Kidney (tissue), 14 donors: ENCODE data around the gene EMC1. TPM values are rescaled to one million over a fixed set of nuclear protein-coding genes. Genes with fewer than 3 reads are reported as not detected.
"Not testable (repeated sequence)": the region's sequence is repeated elsewhere in the genome, so short reads cannot be mapped to it uniquely, and the experiment has no call there.

Source experiments
- DNase-seq, 5 donors: peaks; one replicate each; pipeline ENCODE4 v3.0.0-alpha.2; 2013 to 2020
- FAIRE-seq: peaks from 2 replicates; lab custom pipeline; 2012; peaks lifted over from hg19 to GRCh38; lab: Jason Lieb, UNC
- H3K27ac ChIP-seq, 2 donors: one replicate each; pipeline ENCODE4 v1.7.0; 2013; ENCODE audit warnings: low read depth in 2 of 2, low read length in 2 of 2, inconsistent platforms in 1 of 2
- H3K27me3 ChIP-seq: one replicate; pipeline ENCODE4 v1.7.1; 2013; ENCODE audit warnings: low read length, inconsistent platforms; ENCODE audit not compliant: control insufficient read depth, insufficient read depth
- H3K36me3 ChIP-seq, 3 donors: one replicate each; pipeline versions ENCODE4 v1.7.0 to v1.7.1; 2013; ENCODE audit warnings: low read length in 3 of 3, control low read depth in 1 of 3, inconsistent platforms in 1 of 3; ENCODE audit not compliant: insufficient read depth in 3 of 3, control insufficient read depth in 2 of 3
- H3K4me1 ChIP-seq, 3 donors: one replicate each; pipeline versions ENCODE4 v1.7.0 to v1.7.1; 2013; ENCODE audit warnings: low read length in 3 of 3, inconsistent platforms in 1 of 3, low read depth in 1 of 3; ENCODE audit not compliant: control insufficient read depth in 2 of 3, insufficient read depth in 2 of 3
- H3K4me3 ChIP-seq, 3 donors: one replicate each; pipeline versions ENCODE4 v1.7.0 to v1.8.1; 2013; ENCODE audit warnings: low read length in 3 of 3, control low read depth in 1 of 3, inconsistent platforms in 1 of 3
- H3K9ac ChIP-seq, 3 donors: one replicate each; pipeline versions ENCODE4 v1.7.0 to v1.7.1; 2013; ENCODE audit warnings: low read length in 3 of 3, control low read depth in 1 of 3, inconsistent platforms in 1 of 3
- H3K9me3 ChIP-seq, 3 donors: one replicate each; pipeline versions ENCODE4 v1.7.0 to v1.7.1; 2013; ENCODE audit warnings: low read length in 3 of 3, control low read depth in 1 of 3, inconsistent platforms in 1 of 3; ENCODE audit not compliant: control insufficient read depth in 2 of 3, insufficient read depth in 1 of 3
- intact Hi-C: fragments of 100-400 bp; cut with DNase I; formaldehyde crosslinking; loops from one replicate; pipeline ENCODE4 v1.11.1; 2022
- polyA plus RNA-seq: library from polyadenylated mRNA; stranded (reverse); fragments of 350-450 nt; fragmentation: Illumina TruSeq; extraction: RNeasy Lipid Tissue Mini Kit (QIAGEN cat#74804); gene quantifications from one replicate; pipeline ENCODE4 v1.2.3, GENCODE V29; 2014; ENCODE audit warnings: low read depth, low replicate concordance; ENCODE audit not compliant: insufficient read depth
- total RNA-seq: library from RNA; stranded (reverse); fragmentation: NEBNext Ultra II Directional; extraction: Animal tissue kit (Norgen Biotek cat#: 25700); gene quantifications from one replicate; pipeline ENCODE4 v1.2.1, GENCODE V29; 2021
- TF ChIP-seq, protein P1 (sequence below): IDR thresholded peaks from 3 replicates; pipeline ENCODE4 v1.5.1; 2012; ENCODE audit warnings: mild to moderate bottlenecking, moderate library complexity, borderline replicate concordance; ENCODE audit not compliant: insufficient read depth; ENCODE audit errors: extremely low read depth
- donor health status: control.
- donor health status: control.
- donor health status: control.
- donor health status: control.
- donor health status: control.
- donor health status: DM: yes; HTN: yes; CAD: no.
- donor health status: Normal renal cell carcinoma (clear cell type).

EMC1 gene
- total and polyA plus RNA-seq, 2 donors from 2014 or later = 14.7 to 42.0 TPM

DNA sequence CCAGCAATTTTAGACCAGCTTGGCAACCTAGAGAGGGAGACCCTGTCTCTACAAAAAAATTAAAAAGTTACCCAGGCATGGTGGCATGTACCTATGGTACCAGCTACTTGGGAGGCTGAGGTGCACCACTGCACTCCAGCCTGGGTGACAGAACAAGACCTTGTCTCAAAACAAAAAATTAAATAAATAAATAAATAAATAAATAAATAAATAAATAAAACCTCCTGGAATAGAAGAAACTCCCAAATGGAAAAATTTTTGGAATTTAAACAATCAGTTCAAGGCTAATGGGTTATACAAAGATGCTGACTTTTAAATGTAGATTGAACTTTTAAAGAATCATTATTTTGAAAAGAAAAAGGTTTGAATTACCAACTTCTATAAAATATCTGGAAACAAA lies 63.5 kb downstream of the EMC1 start:
- no peak for DNase-seq
- no peaks in the 10 kb centered on the region for H3K27me3 ChIP-seq
- no peak overlapping the region for H3K27ac ChIP-seq
- TF ChIP-seq, protein P1, sequence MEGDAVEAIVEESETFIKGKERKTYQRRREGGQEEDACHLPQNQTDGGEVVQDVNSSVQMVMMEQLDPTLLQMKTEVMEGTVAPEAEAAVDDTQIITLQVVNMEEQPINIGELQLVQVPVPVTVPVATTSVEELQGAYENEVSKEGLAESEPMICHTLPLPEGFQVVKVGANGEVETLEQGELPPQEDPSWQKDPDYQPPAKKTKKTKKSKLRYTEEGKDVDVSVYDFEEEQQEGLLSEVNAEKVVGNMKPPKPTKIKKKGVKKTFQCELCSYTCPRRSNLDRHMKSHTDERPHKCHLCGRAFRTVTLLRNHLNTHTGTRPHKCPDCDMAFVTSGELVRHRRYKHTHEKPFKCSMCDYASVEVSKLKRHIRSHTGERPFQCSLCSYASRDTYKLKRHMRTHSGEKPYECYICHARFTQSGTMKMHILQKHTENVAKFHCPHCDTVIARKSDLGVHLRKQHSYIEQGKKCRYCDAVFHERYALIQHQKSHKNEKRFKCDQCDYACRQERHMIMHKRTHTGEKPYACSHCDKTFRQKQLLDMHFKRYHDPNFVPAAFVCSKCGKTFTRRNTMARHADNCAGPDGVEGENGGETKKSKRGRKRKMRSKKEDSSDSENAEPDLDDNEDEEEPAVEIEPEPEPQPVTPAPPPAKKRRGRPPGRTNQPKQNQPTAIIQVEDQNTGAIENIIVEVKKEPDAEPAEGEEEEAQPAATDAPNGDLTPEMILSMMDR = no peak
- no peaks in the 10 kb centered on the region for H3K9me3 ChIP-seq
- H3K4me1 ChIP-seq = no peaks in the 10 kb centered on the region
- no peak for FAIRE-seq
- intact Hi-C loops = no loop called here
- peaks cover 16 to 75% (median 50%) of the 10 kb centered on the region in 3 donors for H3K36me3 ChIP-seq
- no peak overlapping the region for H3K4me3 ChIP-seq
- H3K9ac ChIP-seq = no peak overlapping the region

DNA sequence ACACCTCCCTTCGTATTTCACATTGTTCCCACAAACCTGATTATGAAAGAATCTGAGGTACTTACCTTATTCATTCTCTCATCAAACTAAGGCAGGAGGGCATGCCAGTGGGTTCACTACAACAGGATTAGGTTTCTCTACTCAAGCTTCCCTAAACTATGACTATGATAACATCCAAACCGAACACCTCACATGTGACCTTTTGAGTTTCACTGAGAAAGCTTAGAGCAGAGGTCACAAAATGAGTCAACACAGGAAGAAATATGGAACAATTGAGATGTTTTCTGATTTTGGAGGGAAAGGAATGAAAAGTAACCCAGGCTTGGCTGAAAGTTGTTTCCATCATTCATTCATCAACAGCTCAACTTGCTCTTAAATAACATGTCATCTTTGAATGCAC lies 65.3 kb downstream of the EMC1 start:
- no peaks in the 10 kb centered on the region for H3K27me3 ChIP-seq
- H3K27ac ChIP-seq = no peak overlapping the region
- H3K9me3 ChIP-seq = no peaks in the 10 kb centered on the region
- no peak for FAIRE-seq
- TF ChIP-seq, protein P1 = no peak
- no peak for DNase-seq
- no peak overlapping the region for H3K9ac ChIP-seq
- intact Hi-C loops = no loop called here
- peaks cover 21 to 78% (median 47%) of the 10 kb centered on the region in 3 donors for H3K36me3 ChIP-seq
- H3K4me3 ChIP-seq = no peak overlapping the region
- no peaks in the 10 kb centered on the region for H3K4me1 ChIP-seq

DNA sequence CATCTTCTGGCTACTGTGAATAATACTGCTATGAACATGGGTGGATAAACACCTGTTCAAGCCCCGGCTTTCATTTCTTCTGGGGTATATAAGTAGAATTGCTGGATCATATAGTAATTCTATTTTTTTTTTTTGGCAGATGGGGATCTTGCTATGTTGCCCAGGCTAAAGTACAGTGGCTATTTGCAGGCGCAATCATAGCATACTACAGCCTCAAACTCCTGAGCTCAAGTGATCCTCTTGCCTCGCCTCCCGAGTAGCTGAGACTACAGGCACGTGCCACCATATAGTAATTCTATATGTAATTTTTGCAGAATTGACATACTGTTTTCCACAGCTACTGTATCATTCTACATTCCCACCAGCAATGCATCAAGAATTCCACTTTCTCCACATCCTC lies 69.1 kb downstream of the EMC1 start:
- peaks cover 0 to 9% (median 0%) of the 10 kb centered on the region in 3 donors for H3K4me1 ChIP-seq
- no peak overlapping the region for H3K27ac ChIP-seq
- no peaks in the 10 kb centered on the region for H3K27me3 ChIP-seq
- no peak overlapping the region for H3K4me3 ChIP-seq
- H3K9ac ChIP-seq = no peak overlapping the region
- TF ChIP-seq, protein P1 = no peak
- DNase-seq = no peak
- H3K9me3 ChIP-seq = no peaks in the 10 kb centered on the region
- intact Hi-C loops = no loop called here
- peaks cover 26 to 78% (median 47%) of the 10 kb centered on the region in 3 donors for H3K36me3 ChIP-seq
- no peak for FAIRE-seq

DNA sequence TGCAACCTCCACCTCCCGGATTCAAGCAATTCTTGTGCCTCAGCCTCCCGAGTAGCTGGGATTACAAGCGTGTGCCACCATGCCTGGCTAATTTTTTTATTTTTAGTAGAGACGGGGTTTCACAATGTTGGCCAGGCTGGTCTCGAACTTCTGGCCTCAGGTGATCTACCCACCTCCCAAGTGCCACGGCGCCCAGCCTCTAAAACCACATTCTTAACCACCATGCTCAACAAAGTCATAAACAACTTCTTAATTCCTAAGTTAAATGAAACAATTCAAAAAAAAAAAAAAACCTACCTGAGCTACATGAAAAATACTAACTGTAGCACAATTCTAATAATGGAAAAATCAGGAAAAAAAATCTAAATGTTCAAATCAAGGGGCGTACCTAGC lies 71.1 kb downstream of the EMC1 start:
- H3K9me3 ChIP-seq, H3K4me1 ChIP-seq, intact Hi-C loops, FAIRE-seq, H3K9ac ChIP-seq, H3K27me3 ChIP-seq, H3K4me3 ChIP-seq, H3K27ac ChIP-seq, DNase-seq: not testable (repeated sequence)
- H3K36me3 ChIP-seq = peaks cover 19 to 81% (median 45%) of the 10 kb centered on the region in 3 donors
